Testis (tissue), 2 donors: ENCODE measurements around the gene ZCCHC7.

Experiments used
- POLR2A ChIP-seq: fragments of 450-650 bp; IDR thresholded peaks from one replicate; pipeline ENCODE4 v1.6.1; 2017; ENCODE audit warnings: antibody characterized with exemption, mild to moderate bottlenecking, moderate library complexity
- TF ChIP-seq, protein P1 (sequence below), 3 experiments: fragments of 450-650 bp in 2 of 3; fragments of 200-600 bp in 1 of 3; sonication (generic) in 1 of 3; IDR thresholded peaks; one replicate each; pipeline ENCODE4 v1.5.1; 2016 to 2019; ENCODE audit warnings: antibody characterized with exemption in 3 of 3, mild to moderate bottlenecking in 2 of 3, moderate library complexity in 1 of 3

DNA sequence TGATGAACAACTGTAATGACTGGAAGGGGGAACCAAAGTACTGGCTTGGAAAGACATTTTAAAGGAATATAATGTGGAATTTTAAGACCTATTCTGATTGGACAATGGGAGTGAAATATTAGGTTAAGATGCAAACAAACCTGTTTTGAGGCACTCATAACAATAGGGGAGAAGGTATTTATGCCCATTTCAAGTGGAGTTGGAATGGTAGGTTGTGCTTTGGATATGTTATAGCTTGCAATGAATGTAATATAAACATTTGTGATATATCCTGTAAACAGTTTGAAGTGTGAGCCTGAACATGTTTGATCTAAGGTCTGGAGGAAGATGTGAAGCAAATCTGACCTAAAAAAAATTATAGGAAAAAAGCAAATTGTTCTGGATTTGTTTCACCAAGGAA lies 172.5 kb downstream of the ZCCHC7 start:
- TF ChIP-seq, protein P1, sequence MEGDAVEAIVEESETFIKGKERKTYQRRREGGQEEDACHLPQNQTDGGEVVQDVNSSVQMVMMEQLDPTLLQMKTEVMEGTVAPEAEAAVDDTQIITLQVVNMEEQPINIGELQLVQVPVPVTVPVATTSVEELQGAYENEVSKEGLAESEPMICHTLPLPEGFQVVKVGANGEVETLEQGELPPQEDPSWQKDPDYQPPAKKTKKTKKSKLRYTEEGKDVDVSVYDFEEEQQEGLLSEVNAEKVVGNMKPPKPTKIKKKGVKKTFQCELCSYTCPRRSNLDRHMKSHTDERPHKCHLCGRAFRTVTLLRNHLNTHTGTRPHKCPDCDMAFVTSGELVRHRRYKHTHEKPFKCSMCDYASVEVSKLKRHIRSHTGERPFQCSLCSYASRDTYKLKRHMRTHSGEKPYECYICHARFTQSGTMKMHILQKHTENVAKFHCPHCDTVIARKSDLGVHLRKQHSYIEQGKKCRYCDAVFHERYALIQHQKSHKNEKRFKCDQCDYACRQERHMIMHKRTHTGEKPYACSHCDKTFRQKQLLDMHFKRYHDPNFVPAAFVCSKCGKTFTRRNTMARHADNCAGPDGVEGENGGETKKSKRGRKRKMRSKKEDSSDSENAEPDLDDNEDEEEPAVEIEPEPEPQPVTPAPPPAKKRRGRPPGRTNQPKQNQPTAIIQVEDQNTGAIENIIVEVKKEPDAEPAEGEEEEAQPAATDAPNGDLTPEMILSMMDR (IDR thresholded peaks at IDR 0.05) = no peak
- TF ChIP-seq POLR2A = no peak
